ENCODE results near the gene PLB1. TPM values are rescaled to one million over a fixed set of nuclear protein-coding genes. Genes with fewer than 3 reads are reported as not detected.

PLB1 gene
- total and polyA plus RNA-seq, 5 experiments from 2014 or later = 0.29 to 0.34 (median 0.34) TPM; not detected in 2

GRCh38 chr2:28527196-28527595 lies 31.3 kb downstream of the PLB1 start:
- H3K9me3 Mint-ChIP-seq = no peaks in the 10 kb centered on the region
- ATAC-seq (no peak), DNase-seq (no peak)
- H3K4me3 Mint-ChIP-seq = no peak overlapping the region
- H3K4me1 Mint-ChIP-seq = peaks cover 0 to 1% (median 0%) of the 10 kb centered on the region in 4 donors
- H3K27me3 Mint-ChIP-seq = peaks cover 6 to 34% (median 21%) of the 10 kb centered on the region in 5 donors
- no peak overlapping the region for H3K27ac Mint-ChIP-seq
- POLR2A ChIA-PET = interaction anchor here (0.6 kb wide), 1 partner anchor 86 kb away, joined by 3 read pairs; no protein-coding TSS in a partner anchor
- no peaks in the 10 kb centered on the region for H3K36me3 Mint-ChIP-seq

- H3K4me1 Mint-ChIP-seq = peaks cover 0 to 1% (median 0%) of the 10 kb centered on the region in 4 donors
- H3K9me3 Mint-ChIP-seq = no peaks in the 10 kb centered on the region
- H3K4me3 Mint-ChIP-seq = no peak overlapping the region
- POLR2A ChIA-PET = no interaction called here
- no peak overlapping the region for H3K27ac Mint-ChIP-seq
- H3K27me3 Mint-ChIP-seq = peaks cover 7 to 25% (median 16%) of the 10 kb centered on the region in 5 donors
- ATAC-seq (no peak), DNase-seq (no peak)
- H3K36me3 Mint-ChIP-seq = no peaks in the 10 kb centered on the region
These were observed 32.3 kb downstream of the PLB1 start for GRCh38 chr2:28528206-28528605.

GRCh38 chr2:28530782-28531181 lies 34.9 kb downstream of the PLB1 start:
- Mint-ChIP-seq H3K27ac (no peak overlapping the region), H3K4me3 (no peak overlapping the region), H3K4me1 (no peaks in the 10 kb centered on the region), H3K36me3 (no peaks in the 10 kb centered on the region), H3K9me3 (no peaks in the 10 kb centered on the region), H3K27me3 (peaks cover 0 to 7% (median 4%) of the 10 kb centered on the region in 5 donors)
- ATAC-seq (no peak), DNase-seq (no peak)
- POLR2A ChIA-PET = no interaction called here

GRCh38 chr2:28532399-28532798 lies 36.5 kb downstream of the PLB1 start:
- H3K27ac Mint-ChIP-seq = no peak overlapping the region
- H3K9me3 Mint-ChIP-seq = no peaks in the 10 kb centered on the region
- H3K4me1 Mint-ChIP-seq = no peaks in the 10 kb centered on the region
- peaks cover 0 to 7% (median 3%) of the 10 kb centered on the region in 5 donors for H3K27me3 Mint-ChIP-seq
- no peaks in the 10 kb centered on the region for H3K36me3 Mint-ChIP-seq
- POLR2A ChIA-PET = no interaction called here
- ATAC-seq = no peak
- H3K4me3 Mint-ChIP-seq = no peak overlapping the region
- no peak for DNase-seq

DNA sequence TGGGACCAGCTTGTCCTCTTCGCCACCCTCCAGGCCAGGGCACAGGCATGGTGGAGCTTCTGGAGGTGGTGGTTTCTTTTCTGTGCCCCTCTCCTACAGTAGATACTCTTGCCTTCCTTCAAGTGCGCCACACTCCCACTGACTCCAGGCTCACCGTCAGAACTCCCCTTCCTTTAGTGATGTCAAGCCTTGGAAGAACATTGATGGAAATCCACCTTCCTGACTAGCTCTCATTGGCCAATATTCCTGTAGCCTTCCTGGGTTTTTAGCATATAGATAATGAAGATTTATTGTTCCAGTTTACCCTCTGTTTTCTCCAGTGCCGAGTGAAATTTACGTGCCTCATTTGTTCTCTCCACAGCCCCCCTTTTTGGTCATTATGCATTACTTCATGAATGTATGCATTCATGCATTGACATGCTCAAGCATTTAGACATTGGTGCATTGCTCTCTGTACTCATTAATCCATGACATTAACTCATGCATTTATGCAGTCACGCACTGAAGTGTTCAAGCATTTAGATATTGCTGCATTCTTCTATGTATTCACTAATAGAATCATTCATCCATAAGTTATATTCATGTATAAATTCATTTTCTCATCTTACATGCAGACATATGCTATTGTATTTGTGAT lies 37.3 kb downstream of the PLB1 start:
- no peak overlapping the region for H3K4me3 Mint-ChIP-seq
- H3K27me3 Mint-ChIP-seq = peaks cover 0 to 7% (median 3%) of the 10 kb centered on the region in 5 donors
- ATAC-seq (no peak), DNase-seq (no peak)
- H3K27ac Mint-ChIP-seq = no peak overlapping the region
- no peaks in the 10 kb centered on the region for H3K4me1 Mint-ChIP-seq
- POLR2A ChIA-PET = no interaction called here
- H3K36me3 Mint-ChIP-seq = no peaks in the 10 kb centered on the region
- H3K9me3 Mint-ChIP-seq = no peaks in the 10 kb centered on the region

- POLR2A ChIA-PET = no interaction called here
- no peak for ATAC-seq
- Mint-ChIP-seq H3K9me3 (no peaks in the 10 kb centered on the region), H3K36me3 (no peaks in the 10 kb centered on the region), H3K27me3 (peaks cover 0 to 11% (median 3%) of the 10 kb centered on the region in 5 donors), H3K4me1 (no peaks in the 10 kb centered on the region), H3K27ac (no peak overlapping the region), H3K4me3 (no peak overlapping the region)
- DNase-seq = no peak
These were observed 39.0 kb downstream of the PLB1 start for GRCh38 chr2:28534817-28535216.

- POLR2A ChIA-PET = no interaction called here
- no peak for ATAC-seq
These were observed 42.3 kb downstream of the PLB1 start for GRCh38 chr2:28538134-28538533.

GRCh38 chr2:28538652-28539051 lies 42.8 kb downstream of the PLB1 start:
- H3K36me3 Mint-ChIP-seq = no peaks in the 10 kb centered on the region
- no peak overlapping the region for H3K27ac Mint-ChIP-seq
- H3K4me3 Mint-ChIP-seq = no peak overlapping the region
- H3K4me1 Mint-ChIP-seq = peaks cover 0 to 1% (median 0%) of the 10 kb centered on the region in 4 donors
- DNase-seq (no peak), ATAC-seq (no peak)
- POLR2A ChIA-PET = no interaction called here
- no peaks in the 10 kb centered on the region for H3K9me3 Mint-ChIP-seq
- peaks cover 0 to 9% (median 0%) of the 10 kb centered on the region in 5 donors for H3K27me3 Mint-ChIP-seq

More at GRCh38 chr2:28538134-28538533, 42.3 kb downstream of the PLB1 start:
- no peaks in the 10 kb centered on the region for H3K9me3 Mint-ChIP-seq
- H3K36me3 Mint-ChIP-seq = no peaks in the 10 kb centered on the region
- peaks cover 0 to 12% (median 0%) of the 10 kb centered on the region in 5 donors for H3K27me3 Mint-ChIP-seq
- H3K4me1 Mint-ChIP-seq = peaks cover 0 to 1% (median 0%) of the 10 kb centered on the region in 4 donors
- no peak for DNase-seq
- peak overlapping the region in 1 of 10 donors; percentile 53 for H3K27ac Mint-ChIP-seq
- H3K4me3 Mint-ChIP-seq = no peak overlapping the region

DNA sequence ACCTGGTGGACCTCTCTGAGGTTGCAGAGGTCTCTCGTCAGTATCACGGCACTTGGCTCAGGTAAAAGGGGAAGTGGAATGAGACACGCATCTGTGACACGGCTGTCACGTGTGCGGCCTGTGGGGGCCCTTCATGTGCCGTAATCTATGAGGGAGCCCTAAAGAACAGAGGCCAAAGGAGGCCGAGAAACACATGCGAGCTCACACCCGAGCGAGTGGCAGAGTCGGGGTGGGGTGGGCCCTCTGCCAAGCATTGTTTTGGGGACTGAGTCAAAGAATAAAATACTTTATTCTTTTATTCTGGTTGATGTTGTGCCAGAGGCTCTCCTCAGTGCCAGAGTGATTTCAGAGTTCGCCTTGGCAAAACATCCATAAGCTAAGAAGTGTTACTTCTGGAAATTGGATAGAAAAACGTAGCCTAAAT lies 43.3 kb downstream of the PLB1 start:
- DNase-seq (no peak), ATAC-seq (no peak)
- Mint-ChIP-seq H3K27ac (no peak overlapping the region), H3K4me3 (no peak overlapping the region), H3K9me3 (no peaks in the 10 kb centered on the region), H3K27me3 (peaks cover 0 to 9% (median 0%) of the 10 kb centered on the region in 5 donors), H3K4me1 (peaks cover 0 to 1% (median under 1%) of the 10 kb centered on the region in 4 donors), H3K36me3 (no peaks in the 10 kb centered on the region)
- POLR2A ChIA-PET = no interaction called here

GRCh38 chr2:28543316-28544035 lies 47.6 kb downstream of the PLB1 start:
- Mint-ChIP-seq H3K27ac (no peak overlapping the region), H3K4me3 (no peak overlapping the region)
- DNase-seq = no peak

GRCh38 chr2:28544036-28544346 lies 48.1 kb downstream of the PLB1 start:
- Mint-ChIP-seq H3K27me3 (peaks cover 0 to 9% (median 0%) of the 10 kb centered on the region in 5 donors), H3K36me3 (no peaks in the 10 kb centered on the region), H3K4me3 (no peak overlapping the region), H3K27ac (no peak overlapping the region), H3K9me3 (no peaks in the 10 kb centered on the region), H3K4me1 (peaks cover 0 to 31% (median 10%) of the 10 kb centered on the region in 4 donors)
- DNase-seq (no peak), ATAC-seq (no peak)
- POLR2A ChIA-PET = no interaction called here

More at GRCh38 chr2:28543316-28544035, 47.6 kb downstream of the PLB1 start:
- peaks cover 0 to 31% (median 10%) of the 10 kb centered on the region in 4 donors for H3K4me1 Mint-ChIP-seq
- peaks cover 0 to 9% (median 0%) of the 10 kb centered on the region in 5 donors for H3K27me3 Mint-ChIP-seq
- no peaks in the 10 kb centered on the region for H3K9me3 Mint-ChIP-seq
- POLR2A ChIA-PET = no interaction called here
- ATAC-seq = no peak
- no peaks in the 10 kb centered on the region for H3K36me3 Mint-ChIP-seq

DNA sequence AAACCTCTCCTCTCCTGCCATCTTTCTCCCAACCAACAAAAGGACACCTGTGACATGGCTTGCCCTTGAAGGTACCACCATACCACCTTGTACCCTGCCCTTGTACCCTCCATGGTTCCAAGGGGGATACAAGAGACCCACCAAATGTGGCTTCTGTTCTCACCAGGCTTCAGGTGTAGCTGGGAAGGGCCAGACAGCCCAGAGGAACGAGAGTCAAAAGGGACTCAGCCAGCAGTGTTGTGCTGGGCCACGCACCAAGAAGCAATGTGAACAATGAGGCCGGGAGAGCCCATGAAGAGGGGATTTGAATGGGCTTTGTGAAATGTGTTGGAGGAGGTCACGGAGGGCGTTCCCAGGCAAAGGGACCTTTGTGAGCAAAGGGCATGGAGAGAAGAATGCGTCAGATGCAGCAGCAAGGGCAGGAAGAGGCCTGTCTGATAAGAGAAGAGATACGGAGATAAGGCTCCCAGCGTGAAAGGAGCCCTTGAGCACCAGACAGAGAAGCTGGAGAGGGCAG lies 48.6 kb downstream of the PLB1 start:
- H3K4me3 Mint-ChIP-seq = peak overlapping the region in 1 of 10 donors; percentile 5
- no peaks in the 10 kb centered on the region for H3K36me3 Mint-ChIP-seq
- no peak for ATAC-seq
- POLR2A ChIA-PET = interaction anchor here (0.6 kb wide), 1 partner anchor 650 kb away, joined by 3 read pairs; no protein-coding TSS in a partner anchor
- H3K27ac Mint-ChIP-seq = peak overlapping the region in 4 of 10 donors; percentile 5 to 86 (median 71)
- peaks cover 0 to 31% (median 10%) of the 10 kb centered on the region in 4 donors for H3K4me1 Mint-ChIP-seq
- DNase-seq = no peak
- peaks cover 0 to 8% (median 0%) of the 10 kb centered on the region in 5 donors for H3K27me3 Mint-ChIP-seq
- H3K9me3 Mint-ChIP-seq = no peaks in the 10 kb centered on the region
